Activated T-cell treated with anti-CD3 and anti-CD28 coated beads, Interleukin-2, amount 50 U/mL, for 72 hours (primary cell): ENCODE data around the gene DNAAF5. TPM values are rescaled to one million over a fixed set of nuclear protein-coding genes. Genes with fewer than 3 reads are reported as not detected.
A peak's percentile ranks its signal among the peaks of the same experiment; 100 is the strongest.

Experiments used
- ATAC-seq, 2 donors: fragments of 150-1000 bp; cut with Tn5 transposase; replicated peaks in 1 of 2; 2 replicates each; pipeline ENCODE4 v1.10.0; 2021; ENCODE audit warnings: moderate library complexity in 2 of 2, mild to moderate bottlenecking in 1 of 2
- DNase-seq, 2 donors: peaks; one replicate each; pipeline ENCODE4 v3.0.0; 2021 to 2022; ENCODE audit warnings: mixed read lengths in 1 of 2
- H3K27ac Mint-ChIP-seq: one replicate; pipeline ENCODE4 v1.8.0; 2022; ENCODE audit warnings: mild to moderate bottlenecking, moderate library complexity, mixed read lengths
- H3K27me3 Mint-ChIP-seq: one replicate; pipeline ENCODE4 v1.8.0; 2022; ENCODE audit warnings: low read depth, mixed read lengths
- H3K36me3 Mint-ChIP-seq, 2 donors: one replicate each; pipeline ENCODE4 v1.8.0; 2022; ENCODE audit warnings: mixed read lengths in 2 of 2, mild to moderate bottlenecking in 1 of 2; ENCODE audit not compliant: insufficient read depth in 2 of 2
- H3K4me1 Mint-ChIP-seq: one replicate; pipeline ENCODE4 v1.8.0; 2022; ENCODE audit warnings: low read depth, mixed read lengths
- H3K4me3 Mint-ChIP-seq, 2 donors: one replicate each; pipeline ENCODE4 v1.8.0; 2022; ENCODE audit warnings: mild to moderate bottlenecking in 2 of 2, mixed read lengths in 2 of 2, moderate library complexity in 2 of 2
- H3K9me3 Mint-ChIP-seq, 2 donors: one replicate each; pipeline ENCODE4 v1.8.0; 2022; ENCODE audit warnings: mixed read lengths in 2 of 2
- total RNA-seq, 2 donors: library from RNA; stranded (reverse); gene quantifications; one replicate each; pipeline ENCODE4 v1.2.3, GENCODE V29; 2022

DNAAF5 gene
- total RNA-seq, 2 donors from 2014 or later = 12.0 to 15.9 TPM

- H3K9me3 Mint-ChIP-seq = no peaks in the 10 kb centered on the region
- H3K27me3 Mint-ChIP-seq = peaks cover 13% of the 10 kb centered on the region
- H3K27ac Mint-ChIP-seq = peak overlapping the region; percentile 81
- peak overlapping the region; percentile 95 to 96 for H3K4me3 Mint-ChIP-seq
- DNase-seq (no peak), ATAC-seq (no peak)
- H3K4me1 Mint-ChIP-seq = peaks cover 73% of the 10 kb centered on the region
- H3K36me3 Mint-ChIP-seq = peaks cover 2 to 5% of the 10 kb centered on the region in 2 donors
Measured at GRCh38 chr7:818031-818699, 91.7 kb downstream of the DNAAF5 start.

- peak overlapping the region; percentile 7 to 26 for H3K4me3 Mint-ChIP-seq
- no peak for ATAC-seq
- no peaks in the 10 kb centered on the region for H3K9me3 Mint-ChIP-seq
- H3K27me3 Mint-ChIP-seq = no peaks in the 10 kb centered on the region
- H3K27ac Mint-ChIP-seq = no peak overlapping the region
- peaks cover 57% of the 10 kb centered on the region for H3K4me1 Mint-ChIP-seq
- H3K36me3 Mint-ChIP-seq = peaks cover 2 to 6% of the 10 kb centered on the region in 2 donors
- DNase-seq = no peak
Measured at GRCh38 chr7:820341-820740, 93.8 kb downstream of the DNAAF5 start.

- peaks cover 56% of the 10 kb centered on the region for H3K4me1 Mint-ChIP-seq
- H3K36me3 Mint-ChIP-seq = peaks cover 2 to 6% of the 10 kb centered on the region in 2 donors
- H3K9me3 Mint-ChIP-seq = no peaks in the 10 kb centered on the region
- no peak for ATAC-seq
- DNase-seq = no peak
- H3K27me3 Mint-ChIP-seq = no peaks in the 10 kb centered on the region
- no peak overlapping the region for H3K27ac Mint-ChIP-seq
- no peak overlapping the region for H3K4me3 Mint-ChIP-seq
Measured at GRCh38 chr7:821688-822087, 95.2 kb downstream of the DNAAF5 start.

GRCh38 chr7:822692-823276, 96.3 kb downstream of the DNAAF5 start:
- no peaks in the 10 kb centered on the region for H3K9me3 Mint-ChIP-seq
- H3K4me1 Mint-ChIP-seq = peaks cover 49% of the 10 kb centered on the region
- ATAC-seq (no peak), DNase-seq (no peak)
- peaks cover 2 to 6% of the 10 kb centered on the region in 2 donors for H3K36me3 Mint-ChIP-seq
- no peak overlapping the region for H3K4me3 Mint-ChIP-seq
- no peaks in the 10 kb centered on the region for H3K27me3 Mint-ChIP-seq
- no peak overlapping the region for H3K27ac Mint-ChIP-seq

- no peak overlapping the region for H3K27ac Mint-ChIP-seq
- DNase-seq (no peak), ATAC-seq (no peak)
- no peak overlapping the region for H3K4me3 Mint-ChIP-seq
- peaks cover 2 to 6% of the 10 kb centered on the region in 2 donors for H3K36me3 Mint-ChIP-seq
- no peaks in the 10 kb centered on the region for H3K27me3 Mint-ChIP-seq
- H3K4me1 Mint-ChIP-seq = peaks cover 41% of the 10 kb centered on the region
- no peaks in the 10 kb centered on the region for H3K9me3 Mint-ChIP-seq
Measured at GRCh38 chr7:823649-824048, 97.2 kb downstream of the DNAAF5 start.

GRCh38 chr7:824081-824480, 97.6 kb downstream of the DNAAF5 start:
- Mint-ChIP-seq H3K27me3 (no peaks in the 10 kb centered on the region), H3K27ac (no peak overlapping the region), H3K9me3 (no peaks in the 10 kb centered on the region), H3K4me1 (peaks cover 39% of the 10 kb centered on the region), H3K36me3 (peaks cover 2 to 6% of the 10 kb centered on the region in 2 donors), H3K4me3 (no peak overlapping the region)
- DNase-seq = no peak
- no peak for ATAC-seq

GRCh38 chr7:824664-825063, 98.2 kb downstream of the DNAAF5 start:
- H3K36me3 Mint-ChIP-seq = peaks cover 2 to 6% of the 10 kb centered on the region in 2 donors
- H3K4me1 Mint-ChIP-seq = peaks cover 35% of the 10 kb centered on the region
- no peak for DNase-seq
- H3K4me3 Mint-ChIP-seq = no peak overlapping the region
- no peaks in the 10 kb centered on the region for H3K9me3 Mint-ChIP-seq
- ATAC-seq = no peak
- no peak overlapping the region for H3K27ac Mint-ChIP-seq
- no peaks in the 10 kb centered on the region for H3K27me3 Mint-ChIP-seq

GRCh38 chr7:825386-825785, 98.9 kb downstream of the DNAAF5 start:
- no peak for ATAC-seq
- no peaks in the 10 kb centered on the region for H3K27me3 Mint-ChIP-seq
- DNase-seq = no peak
- H3K9me3 Mint-ChIP-seq = no peaks in the 10 kb centered on the region
- H3K4me3 Mint-ChIP-seq = no peak overlapping the region
- H3K27ac Mint-ChIP-seq = no peak overlapping the region
- H3K36me3 Mint-ChIP-seq = peaks cover 2 to 6% of the 10 kb centered on the region in 2 donors
- H3K4me1 Mint-ChIP-seq = peaks cover 35% of the 10 kb centered on the region

- Mint-ChIP-seq H3K36me3 (peaks cover 0 to 6% of the 10 kb centered on the region in 2 donors), H3K4me3 (no peak overlapping the region), H3K27me3 (no peaks in the 10 kb centered on the region), H3K4me1 (peaks cover 35% of the 10 kb centered on the region), H3K9me3 (no peaks in the 10 kb centered on the region), H3K27ac (no peak overlapping the region)
- ATAC-seq = no peak
- DNase-seq = no peak
Measured at GRCh38 chr7:826230-826917, 99.9 kb downstream of the DNAAF5 start.

- H3K27me3 Mint-ChIP-seq = no peaks in the 10 kb centered on the region
- no peak overlapping the region for H3K4me3 Mint-ChIP-seq
- peaks cover 0 to 4% of the 10 kb centered on the region in 2 donors for H3K36me3 Mint-ChIP-seq
- no peak for DNase-seq
- H3K9me3 Mint-ChIP-seq = no peaks in the 10 kb centered on the region
- H3K27ac Mint-ChIP-seq = no peak overlapping the region
- no peak for ATAC-seq
- peaks cover 43% of the 10 kb centered on the region for H3K4me1 Mint-ChIP-seq
Measured at GRCh38 chr7:828793-829561, 102.5 kb downstream of the DNAAF5 start.

GRCh38 chr7:830069-830468, 103.6 kb downstream of the DNAAF5 start:
- no peak for ATAC-seq
- no peak for DNase-seq
- peak overlapping the region in 1 of 2 donors; percentile 59 for H3K4me3 Mint-ChIP-seq
- no peak overlapping the region for H3K27ac Mint-ChIP-seq
- no peaks in the 10 kb centered on the region for H3K27me3 Mint-ChIP-seq
- peaks cover 2 to 7% of the 10 kb centered on the region in 2 donors for H3K36me3 Mint-ChIP-seq
- H3K4me1 Mint-ChIP-seq = peaks cover 48% of the 10 kb centered on the region
- no peaks in the 10 kb centered on the region for H3K9me3 Mint-ChIP-seq

- peak overlapping the region; percentile 88 to 91 for H3K4me3 Mint-ChIP-seq
- DNase-seq = peak; percentile 31 to 42
- peaks cover 2 to 7% of the 10 kb centered on the region in 2 donors for H3K36me3 Mint-ChIP-seq
- no peaks in the 10 kb centered on the region for H3K27me3 Mint-ChIP-seq
- ATAC-seq = peak; percentile 73 to 75
- H3K27ac Mint-ChIP-seq = peak overlapping the region; percentile 94
- no peaks in the 10 kb centered on the region for H3K9me3 Mint-ChIP-seq
- H3K4me1 Mint-ChIP-seq = peaks cover 61% of the 10 kb centered on the region
Measured at GRCh38 chr7:831596-832166, 105.2 kb downstream of the DNAAF5 start.
